ENCODE measurements around the gene ERC1. TPM values are rescaled to one million over a fixed set of nuclear protein-coding genes. Genes with fewer than 3 reads are reported as not detected.
A peak's percentile ranks its signal among the peaks of the same experiment; 100 is the strongest.
"Not testable (repeated sequence)": the region's sequence is repeated elsewhere in the genome, so short reads cannot be mapped to it uniquely, and the experiment has no call there.

ERC1 gene
- polyA plus RNA-seq, 5 donors: 27.0 to 40.4 (median 33.6) TPM

GRCh38 chr12:1122786-1123185 is 131.8 kb downstream of the ERC1 start:
- no peak for DNase-seq

DNA sequence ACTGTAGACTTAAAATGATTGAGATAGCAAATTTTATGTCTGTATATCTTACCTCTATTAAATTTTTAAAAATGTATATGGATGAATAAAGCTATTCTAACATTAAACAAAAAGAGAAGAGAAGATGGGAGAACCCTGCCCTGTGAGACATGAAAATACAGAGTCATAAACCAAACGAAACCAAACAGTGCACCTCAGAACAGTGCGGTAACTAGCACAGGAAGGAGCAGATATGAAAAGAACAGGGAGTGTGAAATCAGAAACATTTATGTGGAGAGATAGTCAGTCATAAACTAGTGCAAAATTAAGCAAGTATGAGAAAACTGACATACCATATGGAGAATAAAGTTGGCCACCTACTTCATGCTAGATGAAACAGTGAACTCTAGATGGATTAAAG is 135.1 kb downstream of the ERC1 start:
- no peak for DNase-seq

DNA sequence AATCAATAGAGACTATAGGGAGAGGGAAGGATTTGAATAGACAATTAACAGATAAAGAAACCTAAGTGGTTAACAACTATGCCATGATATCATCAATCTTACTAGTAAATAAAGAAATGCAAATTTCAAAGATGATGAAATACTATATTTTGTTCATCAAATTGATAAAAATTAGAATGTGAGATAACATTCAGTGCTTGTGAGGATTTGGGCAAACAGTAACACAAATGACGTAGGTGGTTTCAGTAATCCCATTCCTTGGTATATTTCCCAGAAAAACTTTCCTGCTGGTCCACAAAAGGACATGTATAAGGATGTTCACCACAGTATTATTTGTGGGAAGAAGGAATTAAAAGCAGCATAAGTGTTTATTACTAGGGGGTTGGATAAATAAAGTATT is 136.0 kb downstream of the ERC1 start:
- DNase-seq: no peak

DNA sequence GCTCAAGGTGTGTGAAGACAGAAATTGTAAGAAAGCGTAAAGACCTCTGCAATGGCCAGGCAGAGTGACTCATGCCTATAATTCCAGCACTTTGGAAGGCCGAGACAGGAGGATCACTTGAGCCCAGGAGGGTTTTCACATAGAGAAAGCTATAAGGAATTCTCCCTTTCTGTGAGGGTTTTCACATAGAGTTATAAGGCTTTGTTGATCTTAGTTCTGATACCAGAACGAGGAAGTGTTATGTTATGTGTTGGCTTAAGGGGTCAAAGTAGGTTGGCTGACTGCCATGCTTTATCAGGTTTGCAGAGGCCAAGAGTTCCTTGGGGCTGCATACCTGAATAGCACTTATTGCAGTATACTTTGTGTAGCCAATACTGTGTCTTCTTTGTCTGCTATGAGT is 139.1 kb downstream of the ERC1 start:
- DNase-seq: peak; percentile 50 to 53

GRCh38 chr12:1130571-1130970 is 139.5 kb downstream of the ERC1 start:
- DNase-seq: peak in 1 of 2 donors; percentile 7

DNA sequence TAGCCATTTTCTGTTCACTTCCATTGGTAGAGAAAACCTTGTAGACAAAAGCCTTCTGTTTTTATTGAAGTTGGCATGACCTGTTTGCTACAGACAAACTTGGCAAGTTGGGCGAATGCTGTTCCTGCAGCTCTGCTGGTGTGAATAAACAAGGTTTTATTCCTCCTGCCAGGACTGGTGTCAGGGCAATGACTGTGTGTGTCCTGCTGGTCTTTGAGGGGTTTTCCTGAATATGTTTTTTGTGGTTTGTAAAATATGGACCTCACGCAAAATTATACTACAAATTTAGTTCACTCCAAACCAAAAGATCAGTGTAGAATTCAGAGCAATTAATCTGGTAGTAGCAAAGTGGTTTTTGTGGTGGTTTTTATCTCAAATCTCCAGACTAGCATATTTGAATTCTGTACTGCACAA is 140.8 kb downstream of the ERC1 start:
- no peak for DNase-seq

GRCh38 chr12:1132311-1132710 is 141.3 kb downstream of the ERC1 start:
- no peak for DNase-seq

DNA sequence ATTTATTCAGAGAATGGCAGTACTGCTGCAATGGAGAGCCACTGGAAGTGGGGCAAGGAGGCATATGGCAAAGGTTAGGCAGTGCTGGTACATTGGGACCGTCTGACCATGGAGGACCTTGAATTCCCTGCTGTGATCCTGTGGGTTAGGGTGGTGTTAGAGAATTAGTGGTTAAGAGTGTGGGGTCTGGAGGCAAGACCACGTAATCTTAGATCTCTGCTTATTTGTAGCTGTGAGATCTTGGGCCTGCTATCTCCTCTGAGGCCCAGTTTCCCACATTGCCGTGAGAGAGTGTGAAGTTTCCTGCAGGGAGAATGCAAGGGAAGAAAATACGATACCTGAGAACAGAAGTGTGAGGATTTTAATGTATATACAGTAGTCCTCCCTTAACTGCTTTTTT is 147.7 kb downstream of the ERC1 start:
- DNase-seq: no peak

GRCh38 chr12:1146758-1147157 is 155.7 kb downstream of the ERC1 start:
- not testable (repeated sequence) for DNase-seq

DNA sequence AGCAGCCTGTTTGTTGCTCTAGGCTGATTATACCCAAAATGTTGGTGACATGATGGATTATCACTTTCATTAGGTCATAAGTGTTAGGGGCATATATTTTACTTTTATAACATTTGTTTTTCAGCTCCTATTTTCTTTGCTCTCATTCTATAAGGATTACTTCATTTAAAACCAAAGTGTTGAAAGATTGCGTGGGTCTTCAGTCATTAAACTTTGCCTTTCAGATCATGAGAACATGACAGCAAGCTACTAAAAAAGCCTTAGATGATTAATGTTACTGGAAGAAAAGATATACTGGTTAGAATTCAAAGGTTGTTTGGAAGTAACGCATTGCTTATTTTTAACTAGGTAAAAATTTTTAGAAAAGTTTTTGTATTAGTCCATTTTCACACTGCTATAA is 156.8 kb downstream of the ERC1 start:
- DNase-seq: no peak

DNA sequence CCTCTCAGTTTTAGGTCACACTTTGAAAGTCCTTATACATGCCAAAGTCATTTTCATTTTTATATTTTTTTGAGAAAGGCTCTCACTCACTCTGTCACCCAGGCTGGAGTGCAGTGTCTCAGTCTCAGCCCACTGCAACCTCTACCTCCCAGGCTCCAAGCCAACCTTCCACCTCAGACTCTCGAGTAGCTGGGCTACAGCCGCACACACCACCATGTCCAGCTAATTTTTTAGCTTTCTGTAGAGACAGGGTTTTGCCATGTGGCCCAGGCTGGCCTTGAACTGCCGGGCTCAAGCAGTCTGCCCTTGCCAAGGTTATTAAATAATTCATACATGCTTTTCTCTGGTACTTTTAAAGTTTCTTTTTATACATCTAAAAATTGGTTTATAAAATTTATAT is 166.0 kb downstream of the ERC1 start:
- no peak for DNase-seq

GRCh38 chr12:1161197-1161596 is 170.2 kb downstream of the ERC1 start:
- no peak for DNase-seq

GRCh38 chr12:1162081-1162760 is 171.2 kb downstream of the ERC1 start:
- no peak for DNase-seq

DNA sequence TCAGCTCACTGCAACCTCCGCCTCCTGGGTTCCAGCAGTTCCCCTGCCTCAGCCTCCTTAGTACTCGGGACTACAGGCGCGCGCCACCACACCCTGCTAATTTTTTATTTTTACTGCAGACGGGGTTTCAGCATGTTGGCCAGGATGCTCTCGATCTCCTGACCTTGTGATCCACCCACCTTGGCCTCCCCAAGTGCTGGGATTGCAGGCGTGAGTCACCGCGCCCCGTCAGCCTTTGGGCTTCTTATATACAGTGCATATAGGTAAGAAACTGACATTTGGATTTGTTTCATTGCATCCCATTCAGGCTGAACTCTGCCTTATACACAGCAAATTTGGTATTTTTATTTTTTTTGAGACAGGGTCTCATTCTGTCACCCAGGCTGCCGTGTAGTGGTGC is 176.8 kb downstream of the ERC1 start:
- no peak for DNase-seq

DNA sequence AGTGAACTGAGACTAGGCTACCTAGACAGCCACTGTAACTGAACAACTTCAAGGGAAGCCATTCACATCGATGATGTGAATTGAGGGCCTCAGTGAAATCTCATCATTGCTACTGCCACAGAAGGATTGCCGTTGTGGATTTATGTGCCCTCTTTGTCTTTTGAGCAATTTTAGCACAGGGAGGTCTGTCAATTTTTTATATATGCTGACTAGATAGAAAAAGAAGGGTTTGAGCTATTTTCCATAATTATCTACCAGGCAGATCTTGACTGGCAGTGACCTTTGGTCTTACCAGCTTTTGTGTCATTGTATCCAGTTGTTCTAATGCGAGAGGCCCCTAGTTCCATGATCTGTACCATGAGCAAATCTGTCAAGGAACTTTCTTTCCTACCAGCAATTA is 179.4 kb downstream of the ERC1 start:
- DNase-seq: no peak

GRCh38 chr12:1171657-1172408 is 180.8 kb downstream of the ERC1 start:
- DNase-seq: no peak

DNA sequence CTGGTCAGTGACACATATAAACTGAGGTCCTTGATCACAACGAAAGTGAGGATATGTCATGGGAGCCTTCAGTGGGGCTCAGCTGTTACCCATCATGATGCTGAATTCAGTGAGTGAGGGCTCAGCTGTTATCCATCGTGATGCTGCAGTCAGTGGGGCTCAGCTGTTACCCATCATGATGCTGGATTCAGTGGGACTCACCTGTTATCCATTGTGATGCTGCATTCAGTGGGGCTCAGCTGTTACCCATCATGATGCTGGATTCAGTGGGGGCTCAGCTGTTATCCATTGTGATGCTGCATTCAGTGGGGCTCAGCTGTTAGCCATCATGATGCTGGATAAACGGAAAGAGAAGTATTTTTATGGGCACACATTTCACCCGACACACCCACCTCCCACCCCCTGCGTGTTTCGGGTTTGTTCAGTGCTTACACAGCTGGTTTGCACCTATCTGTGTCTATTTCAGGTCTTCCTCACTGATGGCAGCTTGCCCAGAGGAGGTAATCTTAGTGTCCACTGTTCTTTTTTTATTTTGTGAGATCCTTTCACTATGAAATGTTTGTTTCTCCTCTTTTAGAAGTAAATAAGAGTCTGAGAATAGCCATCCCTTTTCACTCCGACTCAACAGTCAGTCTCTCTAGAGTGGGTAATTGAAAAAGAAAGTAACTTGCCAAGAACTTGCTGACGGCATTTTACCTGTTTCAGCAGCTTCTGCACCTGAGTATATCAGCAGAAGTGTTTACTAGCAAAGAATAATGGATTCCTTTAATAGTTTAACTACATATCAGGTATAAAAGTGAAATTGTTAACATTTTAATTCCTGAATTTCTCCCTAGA is 183.0 kb downstream of the ERC1 start:
- no peak for DNase-seq

DNA sequence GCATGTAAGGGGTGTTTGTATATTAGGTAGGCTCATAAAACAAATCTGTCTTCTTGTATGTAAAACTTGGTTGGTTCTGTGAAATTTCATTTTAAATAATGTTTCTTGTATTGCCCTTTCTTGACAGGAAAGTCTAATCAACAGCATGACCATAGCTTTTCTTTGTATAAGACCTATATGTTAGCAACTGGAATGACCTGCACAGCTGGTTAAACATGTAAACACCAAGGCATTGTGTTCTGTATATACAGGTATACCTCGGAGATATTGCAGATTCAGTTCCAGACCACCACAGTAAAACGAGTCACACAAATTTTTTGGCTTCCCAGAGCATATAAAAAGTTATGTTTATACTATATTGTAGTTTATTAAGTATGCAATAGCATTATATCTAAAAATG is 183.6 kb downstream of the ERC1 start:
- no peak for DNase-seq

DNA sequence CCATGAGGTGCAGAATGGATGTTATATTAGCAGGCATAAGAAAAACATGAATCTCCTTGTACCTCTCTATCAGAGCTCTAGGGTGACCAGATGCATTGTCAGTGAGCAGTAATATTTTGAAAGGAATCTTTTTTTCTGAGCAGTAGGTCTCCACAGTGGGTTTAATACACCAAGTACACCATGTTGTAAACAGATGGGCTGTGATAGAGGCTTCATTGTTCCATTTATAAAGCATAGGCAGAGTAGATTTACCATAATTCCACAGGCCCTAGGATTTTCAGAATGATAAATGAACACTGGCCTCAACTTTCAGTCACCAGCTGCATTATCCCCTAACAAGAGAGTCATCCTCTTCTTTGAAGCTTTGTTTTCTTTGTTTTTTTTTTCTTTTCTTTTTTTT is 185.2 kb downstream of the ERC1 start:
- DNase-seq: no peak

DNA sequence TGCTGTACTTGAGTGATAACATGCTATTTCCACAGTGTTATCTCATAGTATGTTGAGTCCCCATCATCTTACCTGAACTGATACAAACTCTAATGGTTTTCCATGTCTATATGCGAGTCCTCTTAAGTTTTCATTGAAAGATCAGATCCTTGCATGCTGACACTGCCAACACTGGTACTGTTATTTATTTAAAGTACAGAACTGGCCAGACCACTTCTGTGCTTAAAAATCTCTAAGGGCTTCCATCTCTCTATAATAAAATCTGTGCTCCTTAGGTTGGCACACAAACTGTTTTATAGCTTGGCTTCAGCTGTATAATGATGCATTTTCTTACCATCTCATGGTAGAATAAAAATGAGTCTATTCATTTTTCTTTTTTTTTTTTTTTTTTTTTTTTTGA is 188.1 kb downstream of the ERC1 start:
- DNase-seq: peak in 1 of 2 donors; percentile 8

DNA sequence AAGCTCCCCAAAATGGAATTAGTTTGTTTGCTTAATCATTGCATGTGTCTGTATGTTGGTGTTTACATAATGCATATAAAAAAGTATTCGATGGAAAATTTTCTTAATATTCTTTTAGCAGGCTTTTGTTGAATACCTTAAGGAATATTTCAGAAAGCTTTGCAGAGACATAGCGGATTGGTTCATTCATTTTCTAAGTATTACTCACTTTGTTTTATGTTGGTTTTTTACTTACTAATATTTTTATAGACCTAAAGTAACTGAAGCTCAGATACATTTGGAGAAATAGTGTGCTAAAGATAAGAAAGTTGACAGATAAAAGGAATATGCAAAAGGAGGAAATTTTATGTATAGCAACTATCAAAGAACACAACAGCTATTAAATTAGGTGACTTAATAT is 191.0 kb downstream of the ERC1 start:
- DNase-seq: no peak

DNA sequence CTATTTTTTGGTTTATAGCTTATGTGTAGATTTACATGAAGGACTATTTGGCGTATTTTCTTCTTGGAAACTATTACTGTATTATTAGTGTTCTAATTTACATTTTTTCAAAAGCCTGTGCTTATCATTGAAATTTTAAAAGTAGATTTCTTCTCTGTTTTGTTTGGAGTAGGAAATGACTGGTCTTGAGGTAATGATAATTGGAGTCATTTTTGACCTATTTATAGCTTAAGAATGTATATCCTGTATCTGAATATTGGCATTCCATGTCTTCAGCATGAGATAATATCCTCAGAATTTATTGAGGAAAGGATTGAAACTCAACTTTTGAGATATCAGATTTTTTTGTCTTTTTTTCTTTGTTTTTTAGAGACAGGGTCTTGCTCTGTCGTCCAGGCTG is 193.4 kb downstream of the ERC1 start:
- no peak for DNase-seq

All from right lung (tissue), 5 donors.